HG03469 (cell line): ENCODE results near the gene ICAM5.
"Not testable (repeated sequence)": the region's sequence is repeated elsewhere in the genome, so short reads cannot be mapped to it uniquely, and the experiment has no call there.

Source experiments
- ATAC-seq: cut with Tn5 transposase; IDR thresholded peaks from one replicate; pipeline ENCODE4 v1.9.1; 2021; ENCODE audit warnings: mild to moderate bottlenecking, moderate library complexity, moderate number of reproducible peaks; ENCODE audit not compliant: unreplicated experiment

ICAM5 gene

GRCh38 chr19:10270180-10270615 lies 19.6 kb upstream of the ICAM5 start:
- ATAC-seq = no peak

- no peak for ATAC-seq
Observed at GRCh38 chr19:10270616-10271394, 18.9 kb upstream of the ICAM5 start, which contains the start of gene ICAM1. ICAM1 (plus strand) TSS chr19:10271120; CDS start chr19:10271160, 40 bp downstream.

GRCh38 chr19:10271543-10272086 lies 18.1 kb upstream of the ICAM5 start:
- no peak for ATAC-seq

GRCh38 chr19:10274589-10274988 lies 15.2 kb upstream of the ICAM5 start:
- ATAC-seq = no peak

GRCh38 chr19:10277795-10278589 lies 11.8 kb upstream of the ICAM5 start:
- ATAC-seq = no peak

GRCh38 chr19:10278935-10279334 lies 10.8 kb upstream of the ICAM5 start:
- ATAC-seq = no peak

- no peak for ATAC-seq
Observed at GRCh38 chr19:10279737-10280442, 9.9 kb upstream of the ICAM5 start.

- not testable (repeated sequence) for ATAC-seq
Observed at GRCh38 chr19:10282043-10282442, 7.7 kb upstream of the ICAM5 start.

GRCh38 chr19:10283301-10284064 lies 6.3 kb upstream of the ICAM5 start:
- no peak for ATAC-seq

- no peak for ATAC-seq
Observed at GRCh38 chr19:10284065-10284959, 5.4 kb upstream of the ICAM5 start.

GRCh38 chr19:10284960-10285278 lies 4.8 kb upstream of the ICAM5 start:
- ATAC-seq = no peak

- ATAC-seq = no peak
Observed at GRCh38 chr19:10285393-10285792, 4.4 kb upstream of the ICAM5 start.

- no peak for ATAC-seq
Observed at GRCh38 chr19:10286803-10287737, 2.7 kb upstream of the ICAM5 start, which contains the start of gene ICAM4. ICAM4 (plus strand) TSS chr19:10286955; CDS start chr19:10287013, 58 bp downstream.

GRCh38 chr19:10288662-10289166 lies 1.0 kb upstream of the ICAM5 start:
- no peak for ATAC-seq

- ATAC-seq = no peak
Observed at GRCh38 chr19:10289167-10289835, 451 bp upstream of the ICAM5 start.

- ATAC-seq = no peak
Observed at GRCh38 chr19:10290357-10290875, 664 bp downstream of the ICAM5 start.

GRCh38 chr19:10290876-10291553 lies 1.3 kb downstream of the ICAM5 start:
- ATAC-seq = no peak
